ENCODE results near the gene NRF1. TPM values are rescaled to one million over a fixed set of nuclear protein-coding genes. Genes with fewer than 3 reads are reported as not detected.
"Not testable (repeated sequence)": the region's sequence is repeated elsewhere in the genome, so short reads cannot be mapped to it uniquely, and the experiment has no call there.

The NRF1 gene
- total RNA-seq, 1 donor: 23.7 TPM

GRCh38 chr7:129779602-129780256, 168.2 kb downstream of the NRF1 start:
- peak in 1 of 3 donors; percentile 36 for DNase-seq (ENCODE audit: low read depth in 2 of 3, low spot score in 2 of 3)

- DNase-seq (ENCODE audit: low read depth in 2 of 3, low spot score in 2 of 3): peak in 2 of 3 donors; percentile 29 to 67
These were observed 168.9 kb downstream of the NRF1 start for GRCh38 chr7:129780257-129780973.

GRCh38 chr7:129780974-129781927, 169.7 kb downstream of the NRF1 start:
- DNase-seq (ENCODE audit: low read depth in 2 of 3, low spot score in 2 of 3): peak in 1 of 3 donors; percentile 42

- DNase-seq (ENCODE audit: low read depth in 2 of 3, low spot score in 2 of 3): no peak
These were observed 170.7 kb downstream of the NRF1 start for GRCh38 chr7:129781928-129782817.

GRCh38 chr7:129782818-129783583, 171.5 kb downstream of the NRF1 start:
- peak in 1 of 3 donors; percentile 19 for DNase-seq (ENCODE audit: low read depth in 2 of 3, low spot score in 2 of 3)

GRCh38 chr7:129783584-129783919, 172.0 kb downstream of the NRF1 start:
- DNase-seq (ENCODE audit: low read depth in 2 of 3, low spot score in 2 of 3): no peak

- DNase-seq (ENCODE audit: low read depth in 2 of 3, low spot score in 2 of 3): no peak
These were observed 172.9 kb downstream of the NRF1 start for GRCh38 chr7:129784437-129784782.

GRCh38 chr7:129784783-129785684, 173.5 kb downstream of the NRF1 start:
- peak in 1 of 3 donors; percentile 33 for DNase-seq (ENCODE audit: low read depth in 2 of 3, low spot score in 2 of 3)

- DNase-seq (ENCODE audit: low read depth in 2 of 3, low spot score in 2 of 3): peak in 1 of 3 donors; percentile 31
These were observed 174.4 kb downstream of the NRF1 start for GRCh38 chr7:129785685-129786514.

- DNase-seq (ENCODE audit: low read depth in 2 of 3, low spot score in 2 of 3): no peak
These were observed 175.5 kb downstream of the NRF1 start for GRCh38 chr7:129786825-129787563.

- no peak for DNase-seq (ENCODE audit: low read depth in 2 of 3, low spot score in 2 of 3)
These were observed 177.5 kb downstream of the NRF1 start for GRCh38 chr7:129789000-129789399.

GRCh38 chr7:129789652-129790051, 178.1 kb downstream of the NRF1 start:
- no peak for DNase-seq (ENCODE audit: low read depth in 2 of 3, low spot score in 2 of 3)

GRCh38 chr7:129790136-129790535, 178.6 kb downstream of the NRF1 start:
- DNase-seq (ENCODE audit: low read depth in 2 of 3, low spot score in 2 of 3): no peak

GRCh38 chr7:129792721-129793120, 181.2 kb downstream of the NRF1 start:
- DNase-seq (ENCODE audit: low read depth in 2 of 3, low spot score in 2 of 3): no peak

- DNase-seq (ENCODE audit: low read depth in 2 of 3, low spot score in 2 of 3): no peak
These were observed 182.2 kb downstream of the NRF1 start for GRCh38 chr7:129793506-129794310.

GRCh38 chr7:129794461-129794860, 182.9 kb downstream of the NRF1 start:
- not testable (repeated sequence) for DNase-seq (ENCODE audit: low read depth in 2 of 3, low spot score in 2 of 3)

All from hematopoietic multipotent progenitor cell (in vitro differentiated cells).